Osteocyte (in vitro differentiated cells): ENCODE data around the gene SCN4B. TPM values are rescaled to one million over a fixed set of nuclear protein-coding genes. Genes with fewer than 3 reads are reported as not detected.

ENCODE experiments used
- DNase-seq: peaks from one replicate; pipeline ENCODE4 v3.0.0; 2021; ENCODE audit warnings: mixed read lengths; ENCODE audit not compliant: unreplicated experiment; ENCODE audit errors: extremely low spot score
- H3K27ac Mint-ChIP-seq: one replicate; pipeline ENCODE4 v1.8.0; 2021; ENCODE audit warnings: mild to moderate bottlenecking, mixed read lengths; ENCODE audit not compliant: unreplicated experiment
- H3K27me3 Mint-ChIP-seq: one replicate; pipeline ENCODE4 v1.8.0; 2021; ENCODE audit warnings: mixed read lengths; ENCODE audit not compliant: unreplicated experiment
- H3K36me3 Mint-ChIP-seq: one replicate; pipeline ENCODE4 v1.8.0; 2021; ENCODE audit warnings: mixed read lengths; ENCODE audit not compliant: unreplicated experiment
- H3K4me1 Mint-ChIP-seq: one replicate; pipeline ENCODE4 v1.8.0; 2021; ENCODE audit warnings: mixed read lengths; ENCODE audit not compliant: unreplicated experiment
- H3K4me3 Mint-ChIP-seq: one replicate; pipeline ENCODE4 v1.8.0; 2021; ENCODE audit warnings: mild to moderate bottlenecking, moderate library complexity, mixed read lengths; ENCODE audit not compliant: unreplicated experiment
- H3K9me3 Mint-ChIP-seq: one replicate; pipeline ENCODE4 v1.8.0; 2021; ENCODE audit warnings: mixed read lengths; ENCODE audit not compliant: unreplicated experiment
- CTCF ChIP-seq: fragments of 200-600 bp; sonication (generic); IDR thresholded peaks from 2 replicates; pipeline ENCODE4 v1.5.0; 2021; ENCODE audit warnings: antibody characterized with exemption, mild to moderate bottlenecking, moderate library complexity
- total RNA-seq: library from RNA; stranded (reverse); gene quantifications from 2 replicates; pipeline ENCODE4 v1.2.1, GENCODE V29; 2021

The SCN4B gene
- total RNA-seq, 1 donor from 2014 or later, result 0.08 TPM

- no peak for TF ChIP-seq CTCF
- no peak for DNase-seq
- Mint-ChIP-seq H3K9me3 (no peaks in the 10 kb centered on the region), H3K27me3 (peaks cover 77% of the 10 kb centered on the region), H3K4me1 (peaks cover 6% of the 10 kb centered on the region), H3K27ac (no peak overlapping the region), H3K36me3 (no peaks in the 10 kb centered on the region), H3K4me3 (no peak overlapping the region)
These were observed 5.1 kb downstream of the SCN4B start for GRCh38 chr11:118147502-118147901.

GRCh38 chr11:118146554-118146953 is 6.1 kb downstream of the SCN4B start:
- DNase-seq, result no peak
- no peaks in the 10 kb centered on the region for H3K9me3 Mint-ChIP-seq

GRCh38 chr11:118145285-118146227 is 7.1 kb downstream of the SCN4B start:
- Mint-ChIP-seq H3K9me3 (no peaks in the 10 kb centered on the region), H3K4me1 (peaks cover 3% of the 10 kb centered on the region), H3K36me3 (no peaks in the 10 kb centered on the region), H3K27me3 (peaks cover 80% of the 10 kb centered on the region), H3K4me3 (peak overlapping the region; percentile 71), H3K27ac (no peak overlapping the region)
- DNase-seq, result peak; percentile 92
- TF ChIP-seq CTCF, result peak; percentile 96

More at GRCh38 chr11:118146554-118146953, 6.1 kb downstream of the SCN4B start:
- no peaks in the 10 kb centered on the region for H3K36me3 Mint-ChIP-seq
- H3K4me1 Mint-ChIP-seq, result peaks cover 3% of the 10 kb centered on the region
- peaks cover 84% of the 10 kb centered on the region for H3K27me3 Mint-ChIP-seq
- H3K27ac Mint-ChIP-seq, result no peak overlapping the region
- peak overlapping the region; percentile 68 for H3K4me3 Mint-ChIP-seq
- no peak for TF ChIP-seq CTCF

GRCh38 chr11:118144301-118145268 is 8.0 kb downstream of the SCN4B start:
- no peak for DNase-seq
- H3K9me3 Mint-ChIP-seq, result no peaks in the 10 kb centered on the region
- H3K27me3 Mint-ChIP-seq, result peaks cover 79% of the 10 kb centered on the region
- no peaks in the 10 kb centered on the region for H3K36me3 Mint-ChIP-seq
- peaks cover 3% of the 10 kb centered on the region for H3K4me1 Mint-ChIP-seq
- no peak for TF ChIP-seq CTCF
- no peak overlapping the region for H3K27ac Mint-ChIP-seq
- H3K4me3 Mint-ChIP-seq, result no peak overlapping the region
